Ectodermal cell (in vitro differentiated cells): Measurements from ENCODE around the gene SELENBP1.

Experiments
- H3K27ac ChIP-seq: 2 replicates; pipeline ENCODE4 v1.7.0; 2013; ENCODE audit warnings: mild to moderate bottlenecking, low read depth, low read length; ENCODE audit not compliant: insufficient read depth, poor library complexity, severe bottlenecking
- H3K27me3 ChIP-seq: 2 replicates; pipeline ENCODE4 v1.7.0; 2013; ENCODE audit warnings: mild to moderate bottlenecking, low read length; ENCODE audit not compliant: insufficient read depth, control insufficient read depth, poor library complexity, severe bottlenecking
- H3K36me3 ChIP-seq: one replicate; pipeline ENCODE4 v1.7.0; 2013; ENCODE audit warnings: low read length; ENCODE audit not compliant: control insufficient read depth, insufficient read depth
- H3K4me1 ChIP-seq: one replicate; pipeline ENCODE4 v1.7.0; 2013; ENCODE audit warnings: low read length; ENCODE audit not compliant: control insufficient read depth, insufficient read depth
- H3K4me3 ChIP-seq: 2 replicates; pipeline ENCODE4 v1.7.0; 2013; ENCODE audit warnings: low read depth, low read length, control low read depth; ENCODE audit not compliant: insufficient read depth
- H3K9me3 ChIP-seq: 2 replicates; pipeline ENCODE4 v1.7.0; 2013; ENCODE audit warnings: mild to moderate bottlenecking, low read length, moderate library complexity; ENCODE audit not compliant: control insufficient read depth
- WGBS, 2 experiments: methylation state at CpG; one replicate each; pipeline ENCODE4 v1.1.7; 2013; ENCODE audit warnings: missing lambda C conversion rate in 2 of 2; 5-methylcytosine and 5-hydroxymethylcytosine counted together

The SELENBP1 gene

GRCh38 chr1:151326619-151327222, 45.8 kb downstream of the SELENBP1 start:
- H3K4me1 ChIP-seq, result peaks cover 11% of the 10 kb centered on the region
- H3K27ac ChIP-seq, result no peak overlapping the region
- H3K36me3 ChIP-seq, result peaks cover 8% of the 10 kb centered on the region
- WGBS, 2 experiments, result 6 to 9% methylated on average over 9 to 12 of the region's 12 CpGs
- H3K9me3 ChIP-seq, result no peaks in the 10 kb centered on the region
- peak overlapping the region; percentile 66 for H3K4me3 ChIP-seq
- H3K27me3 ChIP-seq, result no peaks in the 10 kb centered on the region

DNA sequence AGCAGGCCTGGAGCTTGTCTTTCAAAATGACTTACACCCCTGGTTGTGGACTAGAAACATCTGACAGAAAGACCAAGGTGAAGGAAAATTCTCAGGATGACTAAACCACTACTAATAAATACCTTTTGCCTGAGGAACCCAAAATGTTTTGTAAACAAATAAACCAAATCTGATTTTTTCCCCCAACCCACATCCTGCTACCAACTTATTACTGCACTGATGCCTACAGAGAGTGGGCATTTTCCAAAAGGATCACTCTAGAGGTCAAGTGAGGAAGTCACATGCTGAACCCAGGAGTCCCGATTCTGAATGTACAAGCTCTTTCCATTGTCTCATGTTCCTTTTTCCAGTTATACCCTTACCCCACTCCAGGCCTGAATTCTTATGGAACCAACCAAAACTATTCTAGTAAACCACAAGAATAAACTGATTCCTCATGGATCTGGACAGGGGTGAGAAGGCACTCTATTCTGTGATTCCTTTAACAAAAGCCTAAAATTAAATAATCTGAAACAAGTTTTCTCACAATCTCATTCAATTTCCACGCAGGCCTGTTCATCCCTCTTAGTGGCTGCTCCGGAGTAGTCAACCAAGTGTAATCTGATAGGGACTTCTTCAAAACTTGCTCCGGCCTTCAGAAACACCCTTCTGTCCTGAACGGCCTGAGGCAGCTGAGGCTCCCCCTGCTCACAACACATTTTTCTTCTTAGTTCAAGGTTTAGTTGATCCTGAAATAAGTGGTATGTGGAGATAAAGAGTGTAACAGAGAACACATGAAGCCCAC, 46.7 kb downstream of the SELENBP1 start:
- no peak overlapping the region for H3K4me3 ChIP-seq
- H3K36me3 ChIP-seq, result peaks cover 8% of the 10 kb centered on the region
- no peaks in the 10 kb centered on the region for H3K27me3 ChIP-seq
- H3K9me3 ChIP-seq, result no peaks in the 10 kb centered on the region
- WGBS, 2 experiments, result 79 to 83% methylated on average over 4 to 5 of the region's 5 CpGs
- no peak overlapping the region for H3K27ac ChIP-seq
- peaks cover 11% of the 10 kb centered on the region for H3K4me1 ChIP-seq

DNA sequence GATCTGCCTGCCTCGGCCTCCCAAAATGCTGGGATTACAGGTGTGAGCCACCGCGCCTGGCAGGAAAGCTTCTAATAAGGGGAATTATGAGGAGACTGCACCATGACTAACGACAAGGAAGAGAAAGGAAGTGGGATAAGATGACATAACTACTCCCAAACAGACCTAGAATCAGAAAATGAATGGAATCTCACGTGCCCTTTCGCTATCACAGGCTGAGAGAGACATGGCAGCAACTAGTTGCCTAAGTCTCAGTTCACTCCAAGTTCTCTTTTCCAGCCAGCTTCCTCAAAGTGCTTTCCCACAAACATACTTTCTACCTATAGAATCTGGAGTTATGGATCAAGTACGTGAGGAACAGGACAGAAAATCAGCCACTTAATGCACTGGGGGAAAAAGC, 47.3 kb downstream of the SELENBP1 start:
- Histone ChIP-seq H3K27me3 (no peaks in the 10 kb centered on the region), H3K4me1 (peaks cover 11% of the 10 kb centered on the region), H3K4me3 (no peak overlapping the region), H3K9me3 (no peaks in the 10 kb centered on the region), H3K36me3 (peaks cover 8% of the 10 kb centered on the region), H3K27ac (no peak overlapping the region)
- WGBS, 2 experiments, result 94 to 95% methylated on average over 7 of the region's 7 CpGs

- H3K9me3 ChIP-seq, result no peaks in the 10 kb centered on the region
Measured at GRCh38 chr1:151324390-151324930, 48.0 kb downstream of the SELENBP1 start.

GRCh38 chr1:151318975-151319374, 53.5 kb downstream of the SELENBP1 start:
- Histone ChIP-seq H3K9me3 (no peaks in the 10 kb centered on the region), H3K36me3 (peaks cover 1% of the 10 kb centered on the region), H3K27me3 (no peaks in the 10 kb centered on the region), H3K27ac (no peak overlapping the region), H3K4me3 (no peak overlapping the region), H3K4me1 (no peaks in the 10 kb centered on the region)
- 93 to 97% methylated on average over 2 to 3 of the region's 3 CpGs for WGBS, 2 experiments

More at GRCh38 chr1:151324390-151324930, 48.0 kb downstream of the SELENBP1 start:
- Histone ChIP-seq H3K27me3 (no peaks in the 10 kb centered on the region), H3K36me3 (peaks cover 8% of the 10 kb centered on the region), H3K4me3 (no peak overlapping the region), H3K4me1 (peaks cover 11% of the 10 kb centered on the region), H3K27ac (no peak overlapping the region)
- WGBS, 2 experiments, result 93 to 95% methylated on average over 4 of the region's 4 CpGs

DNA sequence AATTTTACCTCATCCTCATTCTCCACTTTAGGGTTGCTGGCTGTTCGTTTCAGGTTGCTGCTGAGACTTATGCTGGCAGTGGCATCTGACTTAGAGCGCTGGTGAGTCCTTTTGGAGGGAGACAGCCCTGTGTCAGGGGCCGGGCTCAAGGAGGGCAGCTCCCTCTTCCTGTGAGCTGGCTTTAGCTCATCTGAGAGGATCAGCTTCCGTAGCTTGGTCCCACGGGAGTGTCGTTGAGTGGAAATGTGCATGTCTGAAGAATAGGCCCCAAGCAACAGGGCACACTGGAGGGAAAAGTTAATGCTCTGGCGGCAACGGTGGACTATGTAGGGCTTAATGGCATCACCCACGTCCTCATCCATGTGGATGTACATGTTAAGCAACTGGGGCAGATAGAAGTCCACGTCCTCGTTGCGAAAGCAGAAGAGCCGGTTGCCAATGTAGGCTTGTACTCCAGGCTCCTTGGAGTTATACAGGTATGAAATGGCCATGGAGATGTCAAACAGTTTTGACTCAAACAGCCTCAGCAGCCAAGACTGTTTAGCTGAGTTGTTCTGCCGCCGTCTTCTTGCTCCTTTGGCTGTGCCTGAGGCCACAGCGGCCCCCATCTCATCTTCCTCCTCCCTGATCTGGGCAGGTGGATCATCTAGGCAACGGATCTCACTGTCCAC, 56.8 kb downstream of the SELENBP1 start:
- Histone ChIP-seq H3K27ac (no peak overlapping the region), H3K36me3 (no peaks in the 10 kb centered on the region), H3K4me1 (peaks cover under 1% of the 10 kb centered on the region), H3K27me3 (no peaks in the 10 kb centered on the region), H3K4me3 (no peak overlapping the region), H3K9me3 (no peaks in the 10 kb centered on the region)
- WGBS, 2 experiments, result 95% methylated on average over 17 of the region's 17 CpGs
